ENCODE results near the gene SYNE1.

DNA sequence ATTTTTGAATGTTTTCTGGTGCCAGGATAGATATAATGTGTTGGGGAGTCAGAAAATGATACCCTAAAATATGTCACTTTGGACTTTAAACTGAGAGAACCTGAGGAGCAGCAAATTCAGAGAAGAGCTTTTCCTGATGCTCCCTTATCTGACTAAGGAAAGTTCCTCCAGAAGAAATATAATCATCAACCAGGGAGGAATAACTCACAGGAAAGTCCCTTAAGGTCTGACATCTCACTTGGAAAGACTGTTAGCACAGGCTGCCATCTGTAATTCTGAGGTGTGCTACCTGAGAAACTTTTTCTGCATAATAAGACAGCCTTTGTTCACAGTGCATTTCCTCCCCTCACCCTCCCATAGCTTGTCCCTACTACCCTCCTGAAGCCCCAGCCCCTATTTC lies 218.6 kb downstream of the SYNE1 start:
- TF ChIP-seq POLR2AphosphoS5 (IDR thresholded peaks at IDR 0.05) (no peak), EP300 (IDR thresholded peaks at IDR 0.05) (no peak)
- TF ChIP-seq, protein P1, sequence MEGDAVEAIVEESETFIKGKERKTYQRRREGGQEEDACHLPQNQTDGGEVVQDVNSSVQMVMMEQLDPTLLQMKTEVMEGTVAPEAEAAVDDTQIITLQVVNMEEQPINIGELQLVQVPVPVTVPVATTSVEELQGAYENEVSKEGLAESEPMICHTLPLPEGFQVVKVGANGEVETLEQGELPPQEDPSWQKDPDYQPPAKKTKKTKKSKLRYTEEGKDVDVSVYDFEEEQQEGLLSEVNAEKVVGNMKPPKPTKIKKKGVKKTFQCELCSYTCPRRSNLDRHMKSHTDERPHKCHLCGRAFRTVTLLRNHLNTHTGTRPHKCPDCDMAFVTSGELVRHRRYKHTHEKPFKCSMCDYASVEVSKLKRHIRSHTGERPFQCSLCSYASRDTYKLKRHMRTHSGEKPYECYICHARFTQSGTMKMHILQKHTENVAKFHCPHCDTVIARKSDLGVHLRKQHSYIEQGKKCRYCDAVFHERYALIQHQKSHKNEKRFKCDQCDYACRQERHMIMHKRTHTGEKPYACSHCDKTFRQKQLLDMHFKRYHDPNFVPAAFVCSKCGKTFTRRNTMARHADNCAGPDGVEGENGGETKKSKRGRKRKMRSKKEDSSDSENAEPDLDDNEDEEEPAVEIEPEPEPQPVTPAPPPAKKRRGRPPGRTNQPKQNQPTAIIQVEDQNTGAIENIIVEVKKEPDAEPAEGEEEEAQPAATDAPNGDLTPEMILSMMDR (IDR thresholded peaks at IDR 0.05), result no peak

Measured in upper lobe of left lung (tissue), 4 donors.